Suprapubic skin (tissue), 4 donors: Measurements from ENCODE around the gene ARSB.

Experiments
- CTCF ChIP-seq, 2 donors: fragments of 200-600 bp in 1 of 2; fragments of 450-650 bp in 1 of 2; sonication (generic) in 1 of 2; IDR thresholded peaks; one replicate each; pipeline ENCODE4 v1.5.1; 2016 to 2019; ENCODE audit warnings: antibody characterized with exemption in 2 of 2, mild to moderate bottlenecking in 1 of 2, moderate library complexity in 1 of 2
- EP300 ChIP-seq: sonication (generic); formaldehyde crosslinking; IDR thresholded peaks from one replicate; pipeline ENCODE4 v1.6.1; 2017; ENCODE audit warnings: antibody characterized with exemption
- POLR2A ChIP-seq, 2 donors: fragments of 450-650 bp; IDR thresholded peaks; one replicate each; pipeline ENCODE4 v1.6.1; 2017; ENCODE audit warnings: antibody characterized with exemption in 2 of 2, mild to moderate bottlenecking in 2 of 2, moderate library complexity in 2 of 2
- POLR2AphosphoS5 ChIP-seq, 3 donors: sonication (generic); formaldehyde crosslinking; IDR thresholded peaks; one replicate each; pipeline ENCODE4 v1.6.1; 2017; ENCODE audit warnings: antibody characterized with exemption in 3 of 3

GRCh38 chr5:79022771-79023170 is 37.7 kb upstream of the ARSB start:
- TF ChIP-seq POLR2A (IDR thresholded peaks at IDR 0.05) (no peak), CTCF (IDR thresholded peaks at IDR 0.05) (no peak), EP300 (no peak), POLR2AphosphoS5 (IDR thresholded peaks at IDR 0.05) (no peak)
